Sigmoid colon (tissue), 7 donors: ENCODE results near the gene PAGR1. TPM values are rescaled to one million over a fixed set of nuclear protein-coding genes. Genes with fewer than 3 reads are reported as not detected.
"Not testable (repeated sequence)": the region's sequence is repeated elsewhere in the genome, so short reads cannot be mapped to it uniquely, and the experiment has no call there.

Experiments
- DNase-seq: peaks from one replicate; pipeline ENCODE4 v3.0.0-alpha.2; 2019
- H3K27ac ChIP-seq, 4 donors: fragments of 200-600 bp; sonication (generic); one replicate each; pipeline ENCODE4 v1.5.1; 2016 to 2019; ENCODE audit warnings: mild to moderate bottlenecking in 1 of 4
- H3K27me3 ChIP-seq, 3 donors: fragments of 200-600 bp; sonication (generic); one replicate each; pipeline ENCODE4 v1.5.1; 2019; ENCODE audit warnings: mild to moderate bottlenecking in 1 of 3
- H3K36me3 ChIP-seq, 4 donors: fragments of 200-600 bp; sonication (generic); one replicate each; pipeline ENCODE4 v1.5.1; 2016 to 2019
- H3K4me1 ChIP-seq, 4 donors: fragments of 200-600 bp; sonication (generic); one replicate each; pipeline ENCODE4 v1.5.1; 2017 to 2019
- H3K4me3 ChIP-seq, 4 donors: fragments of 200-600 bp; sonication (generic); one replicate each; pipeline ENCODE4 v1.5.1; 2017 to 2019; ENCODE audit warnings: mild to moderate bottlenecking in 2 of 4, moderate library complexity in 1 of 4
- H3K9me3 ChIP-seq, 4 donors: fragments of 200-600 bp in 3 of 4; sonication (generic) in 3 of 4; one replicate each; pipeline versions ENCODE4 v1.5.1 to v1.6.1; 2013 to 2019
- EP300 ChIP-seq, 4 donors: sonication (generic); formaldehyde crosslinking; IDR thresholded peaks; one replicate each; pipeline ENCODE4 v1.6.1; 2017; ENCODE audit warnings: antibody characterized with exemption in 4 of 4
- POLR2A ChIP-seq, 2 donors: fragments of 450-650 bp; IDR thresholded peaks; one replicate each; pipeline ENCODE4 v1.6.1; 2016; ENCODE audit warnings: antibody characterized with exemption in 2 of 2, mild to moderate bottlenecking in 2 of 2, moderate library complexity in 2 of 2
- POLR2AphosphoS5 ChIP-seq, 4 donors: sonication (generic); formaldehyde crosslinking; IDR thresholded peaks; one replicate each; pipeline ENCODE4 v1.6.1; 2017; ENCODE audit warnings: antibody characterized with exemption in 4 of 4
- WGBS, 2 donors: extraction: QIAGEN DNeasy Blood & Tissue Kit; methylation state at CpG; one replicate each; pipeline ENCODE4 v1.1.7; 2013; 5-methylcytosine and 5-hydroxymethylcytosine counted together
- intact Hi-C: fragments of 100-400 bp; cut with DNase I; formaldehyde crosslinking; loops from one replicate; pipeline ENCODE4 v1.15.1; 2023
- polyA plus RNA-seq, 3 donors: library from polyadenylated mRNA; stranded (reverse); fragments of 200-250 nt; gene quantifications; one replicate each; pipeline ENCODE4 v1.2.3, GENCODE V29; 2013
- total RNA-seq, 4 donors: library from RNA; depleted of rRNA; stranded (reverse); fragments of >200 nt; gene quantifications; one replicate each; pipeline ENCODE4 v1.1.0, GENCODE V29; 2016
- TF ChIP-seq, protein P1 (sequence below), 4 experiments: fragments of 450-650 bp in 3 of 4; fragments of 200-600 bp in 1 of 4; IDR thresholded peaks; one replicate each; pipeline ENCODE4 v1.5.1; 2016 to 2019; ENCODE audit warnings: antibody characterized with exemption in 4 of 4, mild to moderate bottlenecking in 3 of 4, moderate library complexity in 2 of 4
- donor health status: healthy with polysubstance abuse.
- donor health status: Bipolar disorder and iron deficiency.
- donor health status: healthy.

Gene PAGR1
- total and polyA plus RNA-seq, 7 donors: 18.5 to 36.6 (median 25.9) TPM

DNA sequence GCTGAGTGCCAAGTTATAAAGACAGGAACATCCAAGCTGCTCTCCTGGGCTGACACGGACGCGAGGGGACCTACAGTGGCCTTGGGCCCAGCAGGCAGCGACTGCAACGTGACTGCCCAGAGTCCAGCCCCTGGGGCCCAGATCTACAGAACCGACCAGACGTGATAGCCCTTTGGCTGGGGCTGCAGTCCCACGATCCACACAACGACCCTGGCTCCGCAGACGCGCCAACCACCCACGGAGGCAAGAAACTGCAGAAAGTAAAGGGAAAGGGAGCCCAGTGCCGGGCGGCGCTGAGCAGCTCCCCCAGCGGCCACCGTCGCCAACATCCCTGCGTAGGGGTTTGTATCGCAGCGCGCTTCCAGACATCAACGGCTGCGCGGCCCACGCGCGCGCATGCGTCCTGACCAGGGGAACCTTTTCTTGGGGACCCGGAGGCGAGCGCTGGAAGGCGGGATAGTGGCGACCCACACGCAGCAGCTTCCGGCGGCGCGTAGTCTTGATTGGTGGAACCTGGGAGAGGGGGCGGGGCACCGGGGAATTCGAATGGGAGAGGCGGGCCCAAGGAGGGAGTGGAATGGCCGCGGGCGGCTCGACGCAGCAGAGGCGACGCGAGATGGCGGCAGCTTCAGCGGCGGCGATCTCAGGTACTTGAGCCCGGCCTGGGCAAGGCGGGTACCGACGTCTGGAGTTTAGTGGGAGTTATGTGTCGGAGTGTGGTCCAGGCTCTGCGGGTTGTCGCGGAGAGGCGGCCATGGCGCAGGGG is 25.6 kb upstream of the PAGR1 start, which contains the start of gene KIF22:
Gene KIF22 (plus strand): TSS at position 569 of the 766 bp plus-strand sequence. CDS start 9 bp downstream, at position 578.
- intact Hi-C loops: loop anchor here (1.0 kb wide), 1 partner anchor 15 kb away; no protein-coding TSS in a partner anchor
- Histone ChIP-seq H3K9me3 (no peaks in the 10 kb centered on the region), H3K36me3 (no peaks in the 10 kb centered on the region), H3K4me3 (peak within 1 kb of the TSS; percentile 71 to 99 (median 76)), H3K27me3 (no peaks in the 10 kb centered on the region), H3K27ac (peak within 1 kb of the TSS; percentile 83 to 94 (median 88)), H3K4me1 (peaks cover 0 to 23% (median 16%) of the 10 kb centered on the region in 4 donors)
- 1% methylated on average over 67 of the region's 67 CpGs for WGBS, 2 donors
- peak; percentile 100 for DNase-seq
- peak; percentile 25 to 61 for TF ChIP-seq POLR2A (IDR thresholded peaks at IDR 0.05)
- TF ChIP-seq POLR2AphosphoS5 (IDR thresholded peaks at IDR 0.05): peak; percentile 79 to 92 (median 90)
- TF ChIP-seq, protein P1, sequence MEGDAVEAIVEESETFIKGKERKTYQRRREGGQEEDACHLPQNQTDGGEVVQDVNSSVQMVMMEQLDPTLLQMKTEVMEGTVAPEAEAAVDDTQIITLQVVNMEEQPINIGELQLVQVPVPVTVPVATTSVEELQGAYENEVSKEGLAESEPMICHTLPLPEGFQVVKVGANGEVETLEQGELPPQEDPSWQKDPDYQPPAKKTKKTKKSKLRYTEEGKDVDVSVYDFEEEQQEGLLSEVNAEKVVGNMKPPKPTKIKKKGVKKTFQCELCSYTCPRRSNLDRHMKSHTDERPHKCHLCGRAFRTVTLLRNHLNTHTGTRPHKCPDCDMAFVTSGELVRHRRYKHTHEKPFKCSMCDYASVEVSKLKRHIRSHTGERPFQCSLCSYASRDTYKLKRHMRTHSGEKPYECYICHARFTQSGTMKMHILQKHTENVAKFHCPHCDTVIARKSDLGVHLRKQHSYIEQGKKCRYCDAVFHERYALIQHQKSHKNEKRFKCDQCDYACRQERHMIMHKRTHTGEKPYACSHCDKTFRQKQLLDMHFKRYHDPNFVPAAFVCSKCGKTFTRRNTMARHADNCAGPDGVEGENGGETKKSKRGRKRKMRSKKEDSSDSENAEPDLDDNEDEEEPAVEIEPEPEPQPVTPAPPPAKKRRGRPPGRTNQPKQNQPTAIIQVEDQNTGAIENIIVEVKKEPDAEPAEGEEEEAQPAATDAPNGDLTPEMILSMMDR (IDR thresholded peaks at IDR 0.05): peak; percentile 59 to 85 (median 72)
- peak in 1 of 4 donors; percentile 35 for TF ChIP-seq EP300 (IDR thresholded peaks at IDR 0.05)

DNA sequence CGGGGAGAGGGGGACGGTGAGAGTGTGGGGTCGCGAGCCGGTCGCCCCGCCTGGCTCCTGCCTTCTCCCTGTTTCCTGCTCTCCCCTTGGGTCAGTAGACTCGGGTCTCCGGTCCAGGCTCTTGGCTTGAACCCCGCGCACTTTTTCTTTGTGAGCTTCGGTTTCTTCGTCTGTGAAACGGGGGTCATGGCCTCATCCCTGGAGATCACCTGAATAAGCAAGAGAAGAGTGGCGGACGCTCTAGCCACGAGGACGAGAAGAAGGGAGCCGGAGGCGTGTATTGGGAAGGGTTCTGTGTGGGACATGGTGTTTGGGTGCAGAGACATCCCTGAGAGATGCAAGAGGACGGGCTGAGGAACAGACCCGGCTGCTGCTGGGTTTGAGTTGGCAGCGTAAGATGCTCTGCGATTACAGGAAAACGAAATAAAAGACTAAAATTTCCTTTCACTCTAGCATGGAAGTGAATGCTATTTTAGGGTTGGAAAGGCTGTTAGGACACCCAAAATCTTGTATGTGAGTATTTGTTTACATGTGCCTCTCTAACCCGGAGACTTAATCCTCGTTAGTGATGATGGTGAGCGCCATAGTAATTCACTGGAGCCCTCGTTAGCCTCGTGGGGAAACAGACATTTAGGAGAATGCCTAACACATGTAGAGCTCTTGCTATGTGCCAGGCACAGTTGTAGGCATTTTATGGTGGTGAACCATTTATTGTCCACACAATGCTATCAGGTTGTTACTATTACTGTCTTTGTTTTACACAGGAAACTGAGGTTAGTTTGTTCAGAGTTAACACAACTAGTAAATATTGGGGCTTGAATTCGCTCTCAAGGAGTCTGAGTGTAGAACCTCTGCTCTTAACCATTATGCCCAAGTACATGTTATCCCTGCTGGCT is 24.8 kb upstream of the PAGR1 start:
- TF ChIP-seq, protein P1 (IDR thresholded peaks at IDR 0.05): no peak
- TF ChIP-seq POLR2A (IDR thresholded peaks at IDR 0.05): no peak
- H3K4me1 ChIP-seq: peaks cover 0 to 21% (median 16%) of the 10 kb centered on the region in 4 donors
- DNase-seq: no peak
- H3K9me3 ChIP-seq: no peaks in the 10 kb centered on the region
- WGBS, 2 donors: 2% methylated on average over 31 of the region's 31 CpGs
- H3K36me3 ChIP-seq: no peaks in the 10 kb centered on the region
- H3K27me3 ChIP-seq: no peaks in the 10 kb centered on the region
- peak overlapping the region; percentile 83 to 94 (median 88) for H3K27ac ChIP-seq
- peak overlapping the region; percentile 71 to 99 (median 76) for H3K4me3 ChIP-seq
- intact Hi-C loops: loop anchor here (1.0 kb wide), 1 partner anchor 14 kb away; no protein-coding TSS in a partner anchor

DNA sequence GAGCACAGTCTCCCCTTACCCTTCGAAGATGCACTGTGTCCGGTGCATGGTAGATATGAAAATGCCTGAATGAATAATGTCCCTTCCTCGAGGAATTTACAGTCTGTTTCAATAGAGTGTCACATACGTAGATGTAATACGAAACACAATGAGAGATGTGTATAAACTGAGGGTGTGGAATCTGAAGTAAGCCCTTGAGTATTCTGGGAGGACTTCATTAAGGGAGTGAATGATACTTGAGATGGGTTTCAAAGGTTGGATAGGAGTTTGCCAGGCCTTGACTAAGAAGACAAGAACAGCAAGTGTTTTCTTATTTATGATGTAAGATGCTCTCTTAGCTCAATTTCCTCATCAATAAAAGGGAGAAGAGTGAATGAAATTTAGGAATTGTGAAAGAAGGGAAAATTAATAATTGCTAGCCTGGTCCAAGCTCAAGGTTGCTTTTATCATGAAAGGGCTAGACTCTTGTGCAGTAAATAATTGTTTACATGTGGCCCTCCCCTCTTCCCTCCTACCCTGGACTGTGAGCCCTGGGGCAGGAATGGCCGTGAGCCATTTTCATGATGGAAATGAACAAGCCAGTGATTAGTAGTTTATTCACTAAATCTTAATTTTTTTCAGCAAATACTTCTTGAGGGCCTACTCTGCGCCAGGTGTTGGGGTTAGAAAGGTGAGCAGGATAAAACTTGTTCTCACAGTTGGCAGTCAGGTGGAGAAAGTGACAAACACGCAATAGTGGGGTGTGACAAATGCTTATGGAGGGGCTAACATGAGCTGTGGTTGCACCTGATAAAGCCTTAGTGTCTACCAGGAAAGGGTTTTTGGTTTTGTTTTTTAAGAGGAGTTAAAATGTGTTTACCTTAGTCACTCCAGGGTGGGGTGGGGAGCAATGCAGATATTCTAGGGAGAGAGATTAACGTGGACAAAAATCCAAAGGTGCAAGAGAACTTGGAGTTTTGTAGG is 23.8 kb upstream of the PAGR1 start:
- Histone ChIP-seq H3K36me3 (peaks cover 0 to 6% (median 0%) of the 10 kb centered on the region in 4 donors), H3K4me1 (peaks cover 0 to 21% (median 16%) of the 10 kb centered on the region in 4 donors), H3K27me3 (no peaks in the 10 kb centered on the region), H3K4me3 (no peak overlapping the region), H3K27ac (no peak overlapping the region), H3K9me3 (no peaks in the 10 kb centered on the region)
- DNase-seq: no peak
- intact Hi-C loops: no loop called here
- WGBS, 2 donors: 60 to 66% methylated on average over 9 of the region's 9 CpGs
- TF ChIP-seq, protein P1 (IDR thresholded peaks at IDR 0.05): no peak
- TF ChIP-seq EP300 (IDR thresholded peaks at IDR 0.05): no peak
- TF ChIP-seq POLR2AphosphoS5 (IDR thresholded peaks at IDR 0.05): no peak
- TF ChIP-seq POLR2A (IDR thresholded peaks at IDR 0.05): no peak

DNA sequence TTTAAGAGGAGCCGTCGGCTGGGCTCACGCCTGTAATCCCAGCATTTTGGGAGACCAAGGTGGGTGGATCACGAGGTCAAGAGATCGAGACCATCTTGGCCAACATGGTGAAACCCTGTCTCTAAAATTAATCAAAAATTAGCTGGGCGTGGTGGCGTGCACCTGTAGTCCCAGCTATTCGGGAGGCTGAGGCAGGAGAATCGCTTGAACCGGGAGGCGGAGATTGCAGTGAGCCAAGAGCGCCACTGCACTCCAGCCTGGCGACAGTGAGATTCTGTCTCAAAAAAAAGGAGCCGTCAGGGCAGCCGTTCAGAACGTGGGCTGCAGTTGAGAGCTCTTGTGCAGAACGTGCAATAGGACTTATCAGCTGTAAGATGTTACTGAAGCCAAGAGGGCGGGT is 22.8 kb upstream of the PAGR1 start:
- 93 to 95% methylated on average over 18 of the region's 18 CpGs for WGBS, 2 donors
- H3K27ac ChIP-seq, DNase-seq, H3K27me3 ChIP-seq, H3K9me3 ChIP-seq, H3K4me3 ChIP-seq, intact Hi-C loops: not testable (repeated sequence)
- peaks cover 0 to 21% (median 16%) of the 10 kb centered on the region in 4 donors for H3K4me1 ChIP-seq
- peaks cover 0 to 17% (median 0%) of the 10 kb centered on the region in 4 donors for H3K36me3 ChIP-seq
